ENCODE measurements around the gene ASH1L. TPM values are rescaled to one million over a fixed set of nuclear protein-coding genes. Genes with fewer than 3 reads are reported as not detected.
"Not testable (repeated sequence)": the region's sequence is repeated elsewhere in the genome, so short reads cannot be mapped to it uniquely, and the experiment has no call there.

ASH1L gene
- total RNA-seq, 1 donor from 2014 or later = 44.0 TPM

DNA sequence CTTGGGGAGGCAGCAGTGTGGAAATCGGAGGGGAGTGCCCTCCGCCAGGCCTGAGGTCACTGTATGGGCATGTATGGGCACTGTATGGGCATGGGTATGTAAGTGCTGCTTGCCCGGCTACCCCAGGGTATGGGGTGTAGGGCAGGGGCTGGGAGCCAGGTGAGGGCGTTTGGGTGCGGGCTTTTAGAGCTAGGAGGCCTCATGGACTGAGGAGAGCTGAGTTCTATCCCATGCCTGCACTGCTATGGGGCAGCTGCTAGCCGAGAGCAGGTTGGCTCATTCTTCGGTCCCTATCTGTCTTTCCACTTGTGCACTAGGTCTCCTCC, 266.7 kb downstream of the ASH1L start:
- peaks cover 6% of the 10 kb centered on the region for H3K4me1 Mint-ChIP-seq (ENCODE audit: low read depth)
- intact Hi-C loops (cut with micrococcal nuclease) = no loop called here
- no peaks in the 10 kb centered on the region for H3K36me3 Mint-ChIP-seq (ENCODE audit: low read depth)

DNA sequence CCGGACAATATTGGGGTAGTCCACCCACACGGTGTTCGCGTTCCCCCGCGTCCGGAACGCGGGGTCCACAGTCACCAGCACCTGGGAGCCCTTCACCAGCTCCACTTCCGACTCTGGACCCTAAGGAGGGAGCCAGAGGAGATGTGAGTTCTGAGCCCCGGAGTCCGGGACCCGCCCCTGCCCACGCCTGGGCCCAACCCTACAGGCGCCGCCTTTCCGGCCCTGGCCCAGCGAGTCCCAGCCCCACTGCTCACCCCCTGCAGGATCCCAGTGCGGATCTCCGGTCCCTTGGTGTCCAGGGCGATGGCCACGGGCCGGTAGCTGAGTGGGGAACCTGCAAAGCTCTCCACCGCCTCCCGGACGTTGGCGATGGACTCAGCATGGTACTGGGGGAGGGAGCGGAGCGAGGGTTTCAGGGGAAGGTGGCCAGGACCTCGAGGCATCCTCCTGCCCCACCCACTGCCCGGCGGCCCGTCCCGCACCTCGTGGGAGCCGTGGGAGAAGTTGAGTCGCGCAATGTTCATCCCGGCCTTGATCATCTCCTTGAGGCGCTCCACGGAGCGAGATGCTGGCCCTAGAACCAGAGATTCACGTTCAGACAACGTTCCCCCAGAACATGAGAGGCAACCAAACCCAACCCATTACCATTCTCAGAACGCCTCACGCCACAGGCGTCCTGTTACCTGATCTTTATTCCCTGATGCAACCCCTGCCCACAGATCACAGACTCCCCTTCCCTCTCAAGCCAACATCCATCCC, 267.2 kb downstream of the ASH1L start:
- DNase-seq (ENCODE audit: low spot score) = no peak
- peaks cover 31% of the 10 kb centered on the region for H3K27me3 Mint-ChIP-seq (ENCODE audit: insufficient read depth)
- intact Hi-C loops (cut with micrococcal nuclease) = no loop called here
- H3K9me3 Mint-ChIP-seq = no peaks in the 10 kb centered on the region
- peaks cover 6% of the 10 kb centered on the region for H3K4me1 Mint-ChIP-seq (ENCODE audit: low read depth)
- H3K27ac Mint-ChIP-seq = no peak overlapping the region
- no peak overlapping the region for H3K4me3 Mint-ChIP-seq
- H3K36me3 Mint-ChIP-seq (ENCODE audit: low read depth) = no peaks in the 10 kb centered on the region

More for the DNA sequence above, 266.7 kb downstream of the ASH1L start:
- H3K9me3 Mint-ChIP-seq = no peaks in the 10 kb centered on the region
- DNase-seq (ENCODE audit: low spot score) = no peak
- H3K27me3 Mint-ChIP-seq (ENCODE audit: insufficient read depth) = peaks cover 30% of the 10 kb centered on the region
- H3K4me3 Mint-ChIP-seq = no peak overlapping the region
- H3K27ac Mint-ChIP-seq = no peak overlapping the region

DNA sequence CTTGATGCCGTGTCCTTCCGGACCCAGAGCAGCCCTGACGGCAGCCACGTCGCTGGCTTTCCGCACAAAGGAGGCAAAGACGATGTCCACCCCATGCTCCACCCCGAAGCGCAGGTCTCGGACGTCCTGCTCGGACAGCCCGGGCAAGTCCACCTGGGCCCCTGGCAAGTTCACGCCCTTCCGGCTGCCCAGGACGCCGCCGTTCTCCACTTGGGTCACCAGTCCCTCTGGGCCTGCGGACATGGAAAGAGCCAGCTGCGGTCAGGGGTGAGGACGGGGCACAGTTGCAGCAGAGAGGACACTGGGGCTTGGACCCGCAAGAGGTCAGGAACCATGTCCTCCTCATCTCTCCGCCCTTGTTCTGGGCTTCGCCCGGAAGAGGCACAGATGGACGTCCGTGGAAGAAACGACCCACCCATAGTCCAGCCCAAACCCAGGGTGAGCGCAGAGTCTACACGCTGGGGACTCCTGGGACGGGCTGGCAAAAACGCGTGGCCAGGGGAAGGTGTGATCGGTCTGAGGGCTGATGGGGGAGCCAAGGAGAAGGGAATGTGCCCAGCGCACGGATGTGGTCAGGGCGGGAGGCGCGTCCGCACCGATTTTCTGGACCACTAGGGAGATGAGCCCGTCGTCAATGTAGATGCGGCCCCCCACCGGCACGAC, 268.0 kb downstream of the ASH1L start:
- intact Hi-C loops (cut with micrococcal nuclease) = no loop called here
- peaks cover 6% of the 10 kb centered on the region for H3K4me1 Mint-ChIP-seq (ENCODE audit: low read depth)
- H3K27ac Mint-ChIP-seq = no peak overlapping the region
- no peak for DNase-seq (ENCODE audit: low spot score)
- H3K4me3 Mint-ChIP-seq = peak overlapping the region; percentile 42
- H3K27me3 Mint-ChIP-seq (ENCODE audit: insufficient read depth) = peaks cover 34% of the 10 kb centered on the region
- H3K9me3 Mint-ChIP-seq = no peaks in the 10 kb centered on the region
- H3K36me3 Mint-ChIP-seq (ENCODE audit: low read depth) = no peaks in the 10 kb centered on the region

DNA sequence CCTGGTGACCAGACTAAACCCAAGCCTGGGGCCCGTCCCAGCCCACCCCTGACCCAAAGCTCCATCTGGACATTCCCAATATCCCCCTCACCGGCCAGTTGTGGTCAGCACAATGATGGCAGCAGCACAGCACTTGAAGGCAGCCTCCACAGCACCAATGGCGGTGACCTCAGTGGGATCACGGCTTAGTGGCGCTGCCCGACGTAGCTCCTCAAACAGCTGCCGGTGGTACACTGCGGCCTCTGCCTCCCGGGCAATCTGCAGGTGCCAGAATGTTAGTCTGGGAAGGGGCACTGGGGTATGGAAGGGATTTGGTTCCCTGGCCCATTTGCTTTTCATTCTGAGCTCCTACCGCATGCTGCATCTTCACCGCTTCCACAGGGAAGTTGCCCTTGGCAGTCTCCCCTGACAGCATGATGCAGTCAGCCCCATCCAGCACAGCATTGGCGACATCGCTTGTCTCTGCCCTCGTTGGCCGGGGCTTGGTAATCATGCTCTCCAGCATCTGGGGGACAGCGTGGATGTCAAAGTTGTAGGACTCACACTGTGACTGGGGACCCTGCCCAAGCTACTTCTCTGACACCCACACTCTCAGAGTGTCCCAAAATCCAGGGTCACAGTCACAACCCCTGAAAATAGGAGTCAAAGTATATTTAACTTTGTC, 269.4 kb downstream of the ASH1L start:
- Mint-ChIP-seq H3K27ac (no peak overlapping the region), H3K36me3 (ENCODE audit: low read depth) (no peaks in the 10 kb centered on the region), H3K4me1 (ENCODE audit: low read depth) (peaks cover 6% of the 10 kb centered on the region), H3K4me3 (no peak overlapping the region), H3K27me3 (ENCODE audit: insufficient read depth) (peaks cover 34% of the 10 kb centered on the region), H3K9me3 (no peaks in the 10 kb centered on the region)
- no peak for DNase-seq (ENCODE audit: low spot score)
- intact Hi-C loops (cut with micrococcal nuclease) = no loop called here

DNA sequence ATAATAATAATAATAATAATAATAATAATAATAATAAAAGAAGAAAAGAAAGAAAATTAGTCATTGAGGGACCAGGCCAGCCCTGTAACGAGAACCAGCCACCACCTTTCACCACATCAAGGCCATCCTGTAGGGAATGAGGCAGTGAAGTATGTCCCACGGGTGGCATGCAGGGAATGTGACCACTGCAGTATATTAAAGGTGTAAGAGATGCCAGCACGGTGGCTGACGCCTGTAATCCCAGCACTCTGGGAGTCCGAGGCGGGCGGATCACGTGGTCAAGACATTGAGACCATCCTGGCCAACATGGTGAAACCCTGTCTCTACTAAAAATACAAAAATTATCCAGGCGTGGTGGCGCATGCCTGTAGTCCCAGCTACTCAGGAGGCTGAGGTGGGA, 271.6 kb downstream of the ASH1L start:
- H3K27me3 Mint-ChIP-seq (ENCODE audit: insufficient read depth) = peaks cover 29% of the 10 kb centered on the region
- DNase-seq (ENCODE audit: low spot score); H3K4me1 Mint-ChIP-seq (ENCODE audit: low read depth); H3K27ac Mint-ChIP-seq; H3K36me3 Mint-ChIP-seq (ENCODE audit: low read depth); intact Hi-C loops (cut with micrococcal nuclease); H3K9me3 Mint-ChIP-seq; H3K4me3 Mint-ChIP-seq: not testable (repeated sequence)

DNA sequence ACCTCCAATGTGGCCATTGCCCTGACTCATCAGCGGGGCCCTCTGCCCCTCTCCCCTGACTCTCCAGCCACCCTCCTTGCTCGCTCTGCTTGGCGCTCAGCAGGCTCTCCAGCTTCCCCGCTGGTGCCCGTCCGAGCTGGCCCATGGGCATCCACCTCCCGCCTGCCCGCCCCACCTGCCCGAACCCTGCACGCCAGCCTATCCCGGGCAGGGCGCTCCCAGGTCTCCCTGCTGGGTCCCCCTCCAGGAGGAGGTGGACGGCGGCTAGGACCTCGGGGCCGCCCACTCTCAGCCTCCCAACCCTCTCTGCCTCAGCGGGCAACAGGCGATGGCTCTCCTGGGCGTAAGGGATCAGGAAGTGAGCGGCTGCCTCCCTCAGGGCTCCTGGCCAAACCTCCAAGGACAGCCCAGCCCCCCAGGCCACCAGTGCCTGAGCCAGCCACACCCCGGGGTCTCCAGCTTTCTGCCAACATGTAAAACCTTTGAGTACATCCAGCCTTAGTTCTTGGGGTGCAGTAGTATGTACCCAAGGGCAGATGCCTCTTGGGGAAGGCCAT, 274.5 kb downstream of the ASH1L start:
- H3K9me3 Mint-ChIP-seq = no peaks in the 10 kb centered on the region
- H3K4me3 Mint-ChIP-seq = no peak overlapping the region
- intact Hi-C loops (cut with micrococcal nuclease) = no loop called here
- peaks cover 10% of the 10 kb centered on the region for H3K27me3 Mint-ChIP-seq (ENCODE audit: insufficient read depth)
- no peaks in the 10 kb centered on the region for H3K36me3 Mint-ChIP-seq (ENCODE audit: low read depth)
- no peak overlapping the region for H3K27ac Mint-ChIP-seq
- H3K4me1 Mint-ChIP-seq (ENCODE audit: low read depth) = no peaks in the 10 kb centered on the region
- no peak for DNase-seq (ENCODE audit: low spot score)

DNA sequence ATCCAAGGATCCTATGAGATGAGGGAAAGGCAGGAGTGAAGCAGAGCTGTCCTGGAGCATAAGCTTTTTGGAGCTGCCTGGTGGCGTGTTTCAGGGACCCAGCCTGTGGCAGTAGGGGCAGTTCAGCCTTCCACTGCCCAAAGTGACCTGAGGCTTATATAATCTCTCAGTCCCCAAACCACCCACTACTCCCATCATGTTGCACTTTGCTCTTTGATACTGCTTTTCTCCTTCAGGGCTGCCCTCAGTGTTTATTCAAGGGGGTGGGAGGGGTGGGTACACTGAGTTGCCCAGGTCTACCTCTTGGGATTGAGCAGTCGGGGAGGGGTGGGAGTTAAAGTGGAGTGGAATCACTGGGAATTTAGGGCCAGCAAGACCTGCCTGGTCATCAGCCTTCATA, 276.1 kb downstream of the ASH1L start:
- Mint-ChIP-seq H3K9me3 (no peaks in the 10 kb centered on the region), H3K4me3 (no peak overlapping the region), H3K36me3 (ENCODE audit: low read depth) (no peaks in the 10 kb centered on the region), H3K27ac (no peak overlapping the region), H3K4me1 (ENCODE audit: low read depth) (no peaks in the 10 kb centered on the region), H3K27me3 (ENCODE audit: insufficient read depth) (peaks cover 6% of the 10 kb centered on the region)
- intact Hi-C loops (cut with micrococcal nuclease) = no loop called here
- DNase-seq (ENCODE audit: low spot score) = no peak

DNA sequence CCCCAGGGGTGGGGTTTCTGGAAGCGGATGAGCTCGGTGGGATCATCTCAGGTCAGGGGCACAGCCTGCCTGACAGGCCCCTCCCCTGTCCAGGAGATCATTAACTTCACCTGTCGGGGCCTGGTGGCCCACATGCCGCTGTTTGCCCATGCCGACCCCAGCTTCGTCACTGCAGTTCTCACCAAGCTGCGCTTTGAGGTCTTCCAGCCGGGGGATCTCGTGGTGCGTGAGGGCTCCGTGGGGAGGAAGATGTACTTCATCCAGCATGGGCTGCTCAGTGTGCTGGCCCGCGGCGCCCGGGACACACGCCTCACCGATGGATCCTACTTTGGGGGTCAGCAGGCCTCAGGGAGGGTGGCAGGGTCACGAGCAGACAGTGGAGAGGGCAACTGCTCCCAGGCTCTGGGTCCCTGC, 277.0 kb downstream of the ASH1L start:
- Mint-ChIP-seq H3K9me3 (no peaks in the 10 kb centered on the region), H3K4me1 (ENCODE audit: low read depth) (no peaks in the 10 kb centered on the region), H3K36me3 (ENCODE audit: low read depth) (no peaks in the 10 kb centered on the region), H3K27me3 (ENCODE audit: insufficient read depth) (peaks cover 4% of the 10 kb centered on the region), H3K27ac (no peak overlapping the region), H3K4me3 (no peak overlapping the region)
- intact Hi-C loops (cut with micrococcal nuclease) = no loop called here
- no peak for DNase-seq (ENCODE audit: low spot score)

Other genes with a start within 250 kb of the ASH1L start
- 28.7 and 34.7 TPM in 2 replicates for gene RUSC1, start 241.9 kb downstream of the ASH1L start, total RNA-seq
- 102 and 109 TPM in 2 replicates for gene MSTO1, start 47.4 kb upstream of the ASH1L start, total RNA-seq
- gene YY1AP1, start 126.0 kb upstream of the ASH1L start, total RNA-seq = 62.2 and 64.4 TPM in 2 replicates
- gene DAP3, start 126.3 kb upstream of the ASH1L start, total RNA-seq = 183 and 196 TPM in 2 replicates